Measurements from ENCODE around the gene RAB11B. TPM values are rescaled to one million over a fixed set of nuclear protein-coding genes. Genes with fewer than 3 reads are reported as not detected.

The RAB11B gene
- total and polyA plus RNA-seq, 2 of the 13 experiments (the other 11 are each of a cell fraction or from before 2014, with no cell fraction given) = 6.0 to 28.4 TPM

DNA sequence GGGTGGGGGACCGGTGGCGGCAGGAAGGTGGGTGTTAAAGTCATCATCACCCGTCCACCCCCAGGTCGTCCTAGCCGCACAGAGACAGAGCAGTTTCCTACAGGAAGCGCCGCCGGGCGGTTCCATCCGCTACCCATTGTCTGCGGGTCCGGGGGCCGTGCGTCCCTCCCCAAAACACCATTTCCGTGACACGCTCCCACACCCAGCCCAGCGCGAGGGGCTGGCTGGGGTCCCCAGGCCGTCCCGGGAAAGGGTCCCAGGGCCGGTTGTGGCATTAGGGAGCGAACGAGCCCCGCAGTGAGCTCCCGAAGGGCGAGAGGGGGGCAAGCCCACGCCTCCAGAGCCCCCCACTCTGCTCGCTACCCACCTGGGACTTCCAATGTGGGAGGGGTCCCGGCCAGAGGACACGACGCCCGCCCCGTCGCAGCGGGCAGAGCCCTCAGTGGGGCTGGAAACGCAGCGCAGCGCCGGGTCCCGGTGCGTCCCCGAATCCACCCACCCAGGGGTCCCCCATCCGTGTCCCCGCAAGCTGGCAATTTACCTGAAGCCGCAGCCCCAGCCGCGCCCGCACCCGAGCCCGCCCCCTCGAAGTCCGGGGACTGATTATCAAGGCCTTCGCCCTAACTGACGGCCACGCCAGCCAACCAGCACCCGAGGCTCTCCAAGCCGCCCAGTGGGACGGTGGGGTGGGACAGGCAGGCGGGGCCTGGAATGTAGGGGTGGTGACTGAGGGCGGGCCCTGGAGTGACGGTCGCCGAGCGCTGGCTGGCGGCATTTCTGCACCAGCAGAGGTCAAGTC lies 47.3 kb upstream of the RAB11B start, which contains the start of gene KANK3 (continued):
- TF ChIP-seq, protein P1, sequence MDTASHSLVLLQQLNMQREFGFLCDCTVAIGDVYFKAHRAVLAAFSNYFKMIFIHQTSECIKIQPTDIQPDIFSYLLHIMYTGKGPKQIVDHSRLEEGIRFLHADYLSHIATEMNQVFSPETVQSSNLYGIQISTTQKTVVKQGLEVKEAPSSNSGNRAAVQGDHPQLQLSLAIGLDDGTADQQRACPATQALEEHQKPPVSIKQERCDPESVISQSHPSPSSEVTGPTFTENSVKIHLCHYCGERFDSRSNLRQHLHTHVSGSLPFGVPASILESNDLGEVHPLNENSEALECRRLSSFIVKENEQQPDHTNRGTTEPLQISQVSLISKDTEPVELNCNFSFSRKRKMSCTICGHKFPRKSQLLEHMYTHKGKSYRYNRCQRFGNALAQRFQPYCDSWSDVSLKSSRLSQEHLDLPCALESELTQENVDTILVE (CRISPR knock-in tag; IDR thresholded peaks at IDR 0.05) = no peak
- TF ChIP-seq TFDP2 (CRISPR knock-in tag; IDR thresholded peaks at IDR 0.05) (0 out of 2 replicates have a peak, but pooled peaks have one; percentile 28), SRSF1 (optimal IDR thresholded peaks at IDR 0.05; ENCODE audit: low read depth, low read length) (peak; percentile 31), THAP9 (CRISPR knock-in tag; IDR thresholded peaks at IDR 0.05; ENCODE audit: borderline replicate concordance) (0 out of 2 replicates have a peak, but pooled peaks have one; percentile 16), SNAPC2 (CRISPR knock-in tag; IDR thresholded peaks at IDR 0.05) (no peak), SP4 (CRISPR knock-in tag; IDR thresholded peaks at IDR 0.05) (peak; percentile 96), MYC (CRISPR knock-in tag; IDR thresholded peaks at IDR 0.05; ENCODE audit: borderline replicate concordance) (peak; percentile 24; the same call in 1 of the 2 replicates), SOX6 (IDR thresholded peaks at IDR 0.05) (no peak), SOX6 (CRISPR knock-in tag; IDR thresholded peaks at IDR 0.05) (peak; percentile 40; the same call in 1 of the 2 replicates), ZMYM4 (CRISPR knock-in tag; IDR thresholded peaks at IDR 0.05) (peak; percentile 20; the same call in 1 of the 2 replicates), ZNF777 (CRISPR knock-in tag; IDR thresholded peaks at IDR 0.05) (peak; percentile 99), ZNF362 (CRISPR knock-in tag; IDR thresholded peaks at IDR 0.05; ENCODE audit: borderline replicate concordance) (no peak), SSRP1 (CRISPR knock-in tag; IDR thresholded peaks at IDR 0.05) (no peak), ZFP1 (CRISPR knock-in tag; IDR thresholded peaks at IDR 0.05) (no peak)
- TF ChIP-seq, protein P2, sequence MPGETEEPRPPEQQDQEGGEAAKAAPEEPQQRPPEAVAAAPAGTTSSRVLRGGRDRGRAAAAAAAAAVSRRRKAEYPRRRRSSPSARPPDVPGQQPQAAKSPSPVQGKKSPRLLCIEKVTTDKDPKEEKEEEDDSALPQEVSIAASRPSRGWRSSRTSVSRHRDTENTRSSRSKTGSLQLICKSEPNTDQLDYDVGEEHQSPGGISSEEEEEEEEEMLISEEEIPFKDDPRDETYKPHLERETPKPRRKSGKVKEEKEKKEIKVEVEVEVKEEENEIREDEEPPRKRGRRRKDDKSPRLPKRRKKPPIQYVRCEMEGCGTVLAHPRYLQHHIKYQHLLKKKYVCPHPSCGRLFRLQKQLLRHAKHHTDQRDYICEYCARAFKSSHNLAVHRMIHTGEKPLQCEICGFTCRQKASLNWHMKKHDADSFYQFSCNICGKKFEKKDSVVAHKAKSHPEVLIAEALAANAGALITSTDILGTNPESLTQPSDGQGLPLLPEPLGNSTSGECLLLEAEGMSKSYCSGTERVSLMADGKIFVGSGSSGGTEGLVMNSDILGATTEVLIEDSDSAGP (CRISPR knock-in tag; IDR thresholded peaks at IDR 0.05; ENCODE audit: borderline replicate concordance) = peak; percentile 38; the same call in 1 of the 2 replicates
- TF ChIP-seq, protein P3, sequence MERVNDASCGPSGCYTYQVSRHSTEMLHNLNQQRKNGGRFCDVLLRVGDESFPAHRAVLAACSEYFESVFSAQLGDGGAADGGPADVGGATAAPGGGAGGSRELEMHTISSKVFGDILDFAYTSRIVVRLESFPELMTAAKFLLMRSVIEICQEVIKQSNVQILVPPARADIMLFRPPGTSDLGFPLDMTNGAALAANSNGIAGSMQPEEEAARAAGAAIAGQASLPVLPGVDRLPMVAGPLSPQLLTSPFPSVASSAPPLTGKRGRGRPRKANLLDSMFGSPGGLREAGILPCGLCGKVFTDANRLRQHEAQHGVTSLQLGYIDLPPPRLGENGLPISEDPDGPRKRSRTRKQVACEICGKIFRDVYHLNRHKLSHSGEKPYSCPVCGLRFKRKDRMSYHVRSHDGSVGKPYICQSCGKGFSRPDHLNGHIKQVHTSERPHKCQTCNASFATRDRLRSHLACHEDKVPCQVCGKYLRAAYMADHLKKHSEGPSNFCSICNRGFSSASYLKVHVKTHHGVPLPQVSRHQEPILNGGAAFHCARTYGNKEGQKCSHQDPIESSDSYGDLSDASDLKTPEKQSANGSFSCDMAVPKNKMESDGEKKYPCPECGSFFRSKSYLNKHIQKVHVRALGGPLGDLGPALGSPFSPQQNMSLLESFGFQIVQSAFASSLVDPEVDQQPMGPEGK (CRISPR knock-in tag; IDR thresholded peaks at IDR 0.05) = 0 out of 2 replicates have a peak, but pooled peaks have one; percentile 44
- TF ChIP-seq, protein P4, sequence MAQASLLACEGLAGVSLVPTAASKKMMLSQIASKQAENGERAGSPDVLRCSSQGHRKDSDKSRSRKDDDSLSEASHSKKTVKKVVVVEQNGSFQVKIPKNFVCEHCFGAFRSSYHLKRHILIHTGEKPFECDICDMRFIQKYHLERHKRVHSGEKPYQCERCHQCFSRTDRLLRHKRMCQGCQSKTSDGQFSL (CRISPR knock-in tag; IDR thresholded peaks at IDR 0.05) = peak; percentile 93
